Measurements from ENCODE around the gene ACKR3.

Gene ACKR3

DNA sequence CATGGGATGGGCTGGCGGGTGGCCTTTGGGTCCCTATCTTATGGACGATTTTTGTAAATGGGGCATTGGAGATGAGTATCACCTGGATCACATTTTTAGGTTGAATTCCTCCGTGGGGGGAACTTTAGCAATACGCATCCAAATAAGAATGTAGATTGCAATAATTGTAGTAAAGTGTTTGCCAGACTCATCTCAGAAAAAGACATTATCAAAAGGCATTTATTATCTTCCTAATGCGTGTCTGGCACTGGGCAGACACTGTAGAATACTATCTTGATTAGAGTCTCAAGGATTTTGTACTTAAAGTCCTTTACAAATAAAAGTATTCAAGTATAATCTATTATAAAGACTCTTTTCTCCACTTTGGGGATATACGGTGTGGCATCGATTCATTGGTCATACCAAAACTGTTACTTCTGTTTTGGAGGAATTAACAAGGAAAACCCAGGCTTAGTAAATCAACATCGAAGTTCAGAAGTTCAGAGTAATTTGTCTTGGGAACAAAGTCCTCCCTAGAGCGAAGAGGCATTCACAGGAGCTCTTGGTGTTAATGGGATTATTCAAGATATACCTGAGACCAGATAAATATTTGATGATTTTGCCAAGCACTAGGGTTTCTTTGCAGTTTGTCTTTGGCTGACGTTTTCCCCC lies 578 bp upstream of the ACKR3 start:
- DNase-seq (ENCODE audit: low read depth in 2 of 2), result no peak

DNA sequence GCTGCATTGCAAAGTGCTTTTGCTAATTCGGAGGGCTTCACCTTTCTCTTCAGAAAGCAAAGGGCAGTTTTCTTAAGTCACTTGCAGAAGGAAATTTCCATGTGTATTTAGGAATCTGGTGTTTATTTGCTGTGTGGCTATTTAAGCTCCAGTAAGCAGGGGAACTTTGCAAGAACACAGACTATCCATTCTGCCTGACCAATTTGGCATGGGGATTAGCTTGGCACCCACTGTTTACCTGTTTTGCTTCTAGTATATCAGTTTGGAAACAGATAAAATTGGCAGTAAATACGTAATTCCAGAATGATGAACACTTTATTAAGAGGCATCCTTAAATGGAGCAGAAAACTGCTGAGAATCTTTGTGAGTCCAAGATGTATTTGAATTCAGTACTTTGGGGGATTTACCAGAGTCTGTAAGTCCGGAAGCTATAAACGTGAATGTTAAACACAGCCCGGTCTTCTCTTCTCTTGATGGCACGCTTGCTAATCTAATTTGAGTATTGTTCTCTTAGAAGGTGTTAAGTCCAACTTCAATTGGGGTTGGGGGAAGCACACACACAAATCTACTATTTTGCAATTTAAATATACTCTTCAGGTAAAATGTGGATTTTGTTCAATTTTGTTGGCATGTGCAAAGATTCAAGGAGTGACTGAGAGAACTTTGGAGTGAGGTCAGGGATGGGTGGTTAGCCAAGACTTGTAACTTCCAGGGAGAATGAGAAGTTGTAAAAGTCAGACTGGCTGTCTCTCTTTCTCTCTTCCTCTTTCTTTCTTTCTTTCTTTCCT lies 650 bp downstream of the ACKR3 start:
- DNase-seq (ENCODE audit: low read depth in 2 of 2), result no peak

DNA sequence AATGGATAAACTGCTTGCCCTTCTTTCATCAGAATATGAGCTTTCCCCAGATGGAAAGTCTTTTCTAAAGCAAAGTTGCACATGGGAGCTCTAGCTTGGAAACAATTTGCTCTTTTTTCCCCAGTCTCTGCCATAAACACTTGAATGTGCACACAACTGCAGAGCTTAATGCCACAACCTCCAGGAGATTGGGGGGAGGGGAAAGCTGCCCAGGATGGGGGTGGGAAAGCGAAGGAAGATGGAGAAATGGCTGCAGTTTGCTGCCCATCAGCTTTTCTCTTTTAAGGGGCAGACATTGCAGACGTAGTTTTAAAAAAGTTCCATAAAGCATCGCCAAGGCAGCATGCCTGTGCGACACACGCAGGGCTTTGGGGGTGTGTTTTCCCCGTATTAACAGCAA lies 1.5 kb downstream of the ACKR3 start:
- no peak for DNase-seq (ENCODE audit: low read depth in 2 of 2)

DNA sequence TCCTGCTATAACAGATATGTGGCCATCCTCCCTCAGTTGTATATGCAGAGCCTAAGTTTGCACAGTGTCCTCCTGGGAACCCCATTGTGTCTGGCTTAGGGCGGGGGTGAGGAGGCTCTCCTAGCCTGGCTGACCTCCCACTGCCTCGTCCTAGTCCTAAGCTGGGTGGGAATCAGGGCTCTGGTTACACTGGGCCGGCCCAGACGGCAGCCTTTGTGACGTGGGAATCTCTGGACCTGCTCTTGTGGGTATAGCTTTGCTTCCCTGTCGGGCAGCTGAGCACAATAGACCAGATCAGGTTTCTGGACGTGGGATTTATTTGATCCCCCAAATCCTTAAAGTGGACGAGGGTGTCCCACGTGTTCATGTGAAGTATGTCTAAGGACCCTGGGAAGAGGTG lies 2.9 kb downstream of the ACKR3 start:
- no peak for DNase-seq (ENCODE audit: low read depth in 2 of 2)

DNA sequence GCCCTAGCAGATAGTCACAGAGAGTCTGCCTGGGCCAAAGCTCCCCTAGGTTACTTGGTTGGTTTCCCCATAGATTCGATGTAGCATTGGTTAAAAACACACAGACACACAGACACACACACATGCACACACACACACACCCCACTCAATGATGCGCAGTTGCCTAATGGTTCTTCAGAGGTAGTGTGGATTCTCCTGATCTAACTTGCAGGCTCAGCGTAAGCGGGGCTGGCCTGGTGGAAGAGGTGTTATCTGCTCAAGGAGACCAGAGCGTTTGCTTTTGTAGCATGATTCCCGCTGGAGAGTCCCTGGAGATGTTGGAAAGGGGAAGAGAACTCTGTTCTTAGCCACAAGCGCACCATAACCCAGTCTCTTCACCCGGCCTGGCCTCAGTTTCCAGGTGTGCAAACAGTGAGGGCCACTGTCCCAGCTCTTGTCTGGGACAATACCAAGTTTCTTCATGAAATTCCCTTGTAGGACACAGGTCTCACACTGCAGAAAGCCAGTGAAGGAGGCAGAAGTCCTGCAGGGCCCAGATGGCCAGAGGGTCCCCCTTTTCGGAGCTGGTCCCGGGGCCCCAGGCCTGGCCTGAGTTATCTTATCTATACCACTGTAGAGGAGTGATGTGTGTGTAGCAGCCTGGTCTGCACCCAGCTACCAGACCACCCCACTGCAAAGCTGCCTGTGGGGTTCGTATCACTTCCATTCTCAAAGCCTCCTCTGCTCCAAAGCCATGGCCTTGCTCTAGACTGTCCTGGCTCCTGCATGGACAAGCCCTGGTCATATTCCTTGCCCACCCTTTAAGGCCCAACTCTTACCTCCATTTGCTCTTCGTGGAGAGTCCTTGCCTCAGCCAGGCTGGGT lies 3.7 kb downstream of the ACKR3 start:
- DNase-seq (ENCODE audit: low read depth in 2 of 2), result no peak

DNA sequence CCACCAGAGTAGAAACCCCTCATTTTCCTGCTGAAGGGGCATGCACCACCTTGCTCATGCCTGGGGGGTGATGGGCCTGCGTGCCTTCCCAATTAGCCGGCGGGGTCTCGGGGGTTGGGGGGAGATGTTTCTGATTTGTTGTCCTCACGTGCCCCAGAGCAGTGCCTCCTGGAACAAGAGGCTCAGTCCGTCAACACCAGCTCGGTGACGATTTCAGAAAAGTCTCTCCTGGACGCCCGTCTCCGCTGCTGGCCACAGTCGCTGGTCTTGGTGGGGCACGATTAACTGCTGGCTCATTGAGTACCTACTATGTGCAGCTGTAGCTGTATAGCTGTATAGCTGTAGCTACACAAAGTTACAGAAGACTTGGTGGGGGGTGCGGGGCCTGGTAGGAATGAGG lies 4.4 kb downstream of the ACKR3 start:
- no peak for DNase-seq (ENCODE audit: low read depth in 2 of 2)

DNA sequence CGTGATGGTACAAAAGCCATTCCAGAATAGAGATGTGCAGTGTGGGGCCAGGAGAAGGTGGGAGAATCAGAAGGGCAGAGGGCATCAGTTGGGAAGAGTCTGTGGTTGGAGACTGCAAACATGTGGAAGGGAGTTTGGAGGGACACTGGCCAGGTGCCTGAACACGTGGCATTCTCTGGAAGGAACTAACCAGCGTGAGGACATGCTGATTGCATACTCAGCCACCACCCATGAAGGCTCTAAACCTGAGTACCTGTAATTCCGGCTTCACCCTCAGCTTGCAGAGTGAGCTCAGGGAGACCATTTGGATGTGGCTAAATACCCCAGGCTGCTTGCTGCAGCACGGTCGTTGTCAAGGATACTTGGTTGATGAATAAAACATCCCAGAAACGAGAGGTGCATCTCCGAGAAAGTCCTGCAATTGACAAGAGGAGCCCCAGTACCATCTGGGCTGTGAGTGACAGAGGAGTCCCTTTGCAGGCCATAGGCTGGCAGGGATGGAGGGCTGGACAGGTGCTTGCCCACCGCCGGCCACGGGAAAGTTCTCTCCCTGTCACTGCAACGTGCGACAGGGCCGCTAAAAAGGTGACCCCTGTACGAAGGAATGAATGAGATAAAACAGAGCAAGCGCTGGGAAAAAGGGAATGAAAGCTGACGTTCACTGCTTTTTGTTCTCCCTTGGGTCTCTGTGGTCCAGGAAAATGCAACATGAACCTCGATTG lies 5.0 kb downstream of the ACKR3 start:
- no peak for DNase-seq (ENCODE audit: low read depth in 2 of 2)

DNA sequence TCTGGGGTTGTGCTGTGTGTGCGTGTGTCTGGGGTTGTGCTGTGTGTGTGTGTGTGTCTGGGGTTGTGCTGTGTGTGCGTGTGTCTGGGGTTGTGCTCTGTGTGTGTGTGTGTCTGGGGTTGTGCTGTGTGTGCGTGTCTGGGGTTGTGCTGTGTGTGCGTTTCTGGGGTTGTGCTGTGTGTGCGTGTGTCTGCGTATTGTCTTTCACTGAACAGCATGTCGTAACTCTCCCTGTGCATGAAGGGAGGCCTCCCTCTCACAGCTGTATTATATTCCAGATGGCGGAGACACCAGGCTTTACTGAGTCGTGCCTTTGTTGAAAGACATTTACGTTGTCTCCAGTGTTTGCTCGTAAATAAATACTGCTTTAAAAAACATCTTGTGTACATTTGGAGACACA lies 5.9 kb downstream of the ACKR3 start:
- DNase-seq (ENCODE audit: low read depth in 2 of 2), result no peak

DNA sequence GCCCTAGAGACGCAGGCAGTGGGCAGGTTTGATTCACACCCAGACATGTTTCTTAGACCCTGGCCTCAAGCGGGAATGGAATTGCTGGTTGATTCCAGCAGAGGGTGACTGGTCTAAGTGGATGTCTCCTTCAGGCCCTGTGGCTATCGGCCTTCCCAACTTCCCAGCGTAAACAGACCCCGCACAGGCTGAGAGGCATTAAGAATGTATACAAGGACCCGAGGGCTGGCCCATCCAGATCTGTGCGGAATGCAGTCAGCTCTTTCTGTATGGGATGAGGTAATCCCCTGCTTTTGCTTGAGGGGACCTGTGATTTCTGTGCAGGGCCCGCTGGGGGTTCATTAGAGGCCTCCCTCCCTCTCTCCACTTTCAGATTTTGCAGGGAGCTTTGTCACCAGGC lies 6.5 kb downstream of the ACKR3 start:
- DNase-seq (ENCODE audit: low read depth in 2 of 2), result no peak

DNA sequence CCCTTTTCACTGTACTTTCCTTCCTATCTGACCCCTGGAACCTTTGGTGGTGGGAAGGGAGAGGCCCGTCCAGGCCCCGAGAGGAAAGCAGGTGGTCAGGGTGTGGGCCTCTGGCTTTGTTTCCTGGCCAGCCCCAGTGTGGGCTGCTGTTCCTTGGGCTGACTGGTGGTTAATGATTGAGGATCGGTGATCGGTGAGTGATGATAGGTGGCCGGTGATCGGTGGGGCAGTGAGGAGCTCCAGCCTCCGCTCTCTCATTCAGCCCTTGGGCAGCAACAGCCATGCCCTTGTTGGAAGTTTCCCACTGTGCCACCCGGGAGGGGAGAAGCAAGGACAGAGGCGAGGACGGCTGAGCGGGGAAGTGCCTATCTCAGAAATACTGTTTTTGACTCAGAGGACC lies 7.3 kb downstream of the ACKR3 start:
- DNase-seq (ENCODE audit: low read depth in 2 of 2), result no peak

DNA sequence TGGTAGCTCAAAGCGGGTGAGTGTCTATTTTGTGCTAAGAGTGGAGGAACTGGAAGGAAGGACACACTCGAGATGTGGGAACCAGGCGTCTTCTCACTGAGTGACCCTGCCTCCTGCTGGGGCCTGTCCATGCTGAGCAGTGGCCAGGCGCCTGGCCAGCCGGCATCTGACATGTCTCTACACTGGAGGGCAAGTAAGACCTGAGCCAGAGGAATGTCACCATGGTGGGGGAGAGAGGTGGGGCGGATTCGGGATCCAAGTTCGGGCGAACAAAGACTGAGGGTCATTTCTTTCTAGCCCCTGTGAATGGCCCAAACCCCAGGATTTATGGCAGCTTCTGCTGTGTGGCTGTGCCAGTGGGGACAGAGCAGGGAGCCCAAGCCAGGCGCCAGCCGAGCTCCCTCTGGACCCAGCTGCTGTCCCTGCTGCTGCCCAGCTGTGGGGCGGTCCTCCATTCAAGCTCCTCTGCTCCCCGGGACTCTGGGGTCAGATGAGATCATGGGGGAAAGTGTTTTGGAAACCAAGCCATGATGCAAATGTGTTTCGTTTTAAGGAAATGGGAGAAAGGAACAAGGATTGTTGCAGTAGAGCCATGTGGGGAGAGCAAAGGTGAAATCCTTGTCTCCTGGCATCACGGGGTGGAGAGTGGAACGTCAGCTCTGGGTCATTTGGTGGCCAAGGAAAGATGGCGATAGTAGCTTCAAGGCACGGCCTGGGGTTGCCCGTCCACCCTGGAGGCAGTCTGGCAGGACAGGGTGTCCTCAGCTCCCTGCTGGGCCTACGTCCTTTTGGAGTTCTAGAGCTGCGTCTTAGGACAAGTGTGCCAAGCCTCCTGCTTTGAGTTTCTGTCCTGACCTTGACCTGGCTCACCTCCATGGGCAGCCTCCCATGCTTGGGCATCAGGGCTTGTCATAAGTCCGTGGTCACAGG lies 8.1 kb downstream of the ACKR3 start:
- DNase-seq (ENCODE audit: low read depth in 2 of 2), result no peak

DNA sequence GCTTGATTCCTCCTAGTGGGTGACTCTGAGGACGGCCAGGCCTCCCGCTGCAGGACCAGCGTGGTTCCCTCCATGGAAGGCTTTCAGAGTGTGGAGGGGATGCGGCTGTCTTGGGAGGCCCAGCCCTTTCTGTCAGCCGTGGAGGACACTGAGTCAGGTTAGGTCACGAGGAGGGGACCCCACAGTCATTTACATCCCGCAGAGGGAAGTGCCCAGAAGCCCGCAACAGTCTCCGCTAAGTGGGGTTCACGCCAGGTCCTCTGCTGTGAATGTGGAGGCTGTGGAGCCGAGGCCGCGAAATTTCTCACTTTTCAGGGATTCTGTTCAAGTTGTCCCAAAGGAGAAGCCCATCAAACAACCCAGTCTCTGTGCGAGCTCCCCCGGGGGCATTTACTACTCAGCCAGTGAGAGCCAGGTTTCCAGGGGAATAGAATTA lies 8.8 kb downstream of the ACKR3 start:
- no peak for DNase-seq (ENCODE audit: low read depth in 2 of 2)

DNA sequence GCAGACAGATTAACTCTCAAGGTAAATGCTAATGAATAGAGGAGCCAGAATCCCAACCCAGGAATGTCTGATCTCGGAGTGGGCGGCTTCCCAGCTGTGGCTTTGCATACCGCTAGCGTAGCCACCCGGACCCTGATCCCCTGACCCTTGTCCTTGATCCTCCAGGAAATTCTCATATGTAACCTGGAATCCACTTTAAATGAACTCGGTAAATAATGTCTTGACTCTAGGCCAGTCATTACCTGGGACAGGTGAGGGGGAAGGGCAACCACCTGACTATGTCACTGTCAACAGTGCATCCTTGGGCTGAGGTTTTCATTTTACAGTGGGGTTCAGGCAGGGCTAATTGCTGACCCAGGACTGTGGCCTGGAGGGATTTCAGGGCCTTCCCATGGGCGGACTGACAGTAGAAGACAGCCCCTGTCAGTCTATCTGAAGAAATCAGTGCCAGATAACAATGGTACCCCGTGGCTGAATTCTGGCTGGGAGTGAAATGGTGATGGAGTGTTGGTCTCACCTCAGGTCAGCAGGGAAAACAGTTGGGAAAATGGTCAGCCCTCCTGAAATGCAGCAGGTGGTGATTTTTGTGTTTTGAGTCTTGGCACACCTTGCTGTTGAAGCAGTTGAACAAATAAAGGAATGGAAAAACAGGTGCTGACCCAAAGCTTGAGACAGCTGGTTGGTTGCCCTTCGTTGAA lies 9.6 kb downstream of the ACKR3 start:
- no peak for DNase-seq (ENCODE audit: low read depth in 2 of 2)

DNA sequence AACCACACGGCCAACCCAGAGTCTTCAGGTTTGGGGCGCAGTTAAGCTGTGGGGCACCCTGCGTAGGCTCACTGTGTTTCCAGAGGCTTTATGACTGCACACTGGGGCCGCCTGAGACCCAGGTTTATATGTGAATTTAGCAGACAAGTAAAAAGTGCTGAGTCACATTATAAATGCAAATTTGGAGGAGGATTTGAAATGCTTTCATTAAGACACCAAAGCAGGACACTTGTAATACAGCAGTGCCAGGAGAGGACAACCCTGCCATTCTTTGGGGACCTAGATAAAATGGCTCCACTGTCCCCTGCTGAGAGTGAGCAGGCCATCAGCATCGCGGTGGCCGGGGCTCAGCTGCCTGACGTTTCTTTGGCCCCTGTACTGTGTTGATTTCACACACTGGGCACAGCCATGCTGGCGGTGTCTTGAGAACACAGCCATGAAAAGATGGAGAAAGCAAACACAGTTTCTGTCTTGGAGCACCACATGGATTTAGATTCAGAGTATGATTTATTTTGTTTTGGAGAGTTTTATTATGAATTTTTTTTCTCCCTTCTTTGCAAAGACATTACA lies 10.2 kb downstream of the ACKR3 start:
- DNase-seq (ENCODE audit: low read depth in 2 of 2), result no peak

DNA sequence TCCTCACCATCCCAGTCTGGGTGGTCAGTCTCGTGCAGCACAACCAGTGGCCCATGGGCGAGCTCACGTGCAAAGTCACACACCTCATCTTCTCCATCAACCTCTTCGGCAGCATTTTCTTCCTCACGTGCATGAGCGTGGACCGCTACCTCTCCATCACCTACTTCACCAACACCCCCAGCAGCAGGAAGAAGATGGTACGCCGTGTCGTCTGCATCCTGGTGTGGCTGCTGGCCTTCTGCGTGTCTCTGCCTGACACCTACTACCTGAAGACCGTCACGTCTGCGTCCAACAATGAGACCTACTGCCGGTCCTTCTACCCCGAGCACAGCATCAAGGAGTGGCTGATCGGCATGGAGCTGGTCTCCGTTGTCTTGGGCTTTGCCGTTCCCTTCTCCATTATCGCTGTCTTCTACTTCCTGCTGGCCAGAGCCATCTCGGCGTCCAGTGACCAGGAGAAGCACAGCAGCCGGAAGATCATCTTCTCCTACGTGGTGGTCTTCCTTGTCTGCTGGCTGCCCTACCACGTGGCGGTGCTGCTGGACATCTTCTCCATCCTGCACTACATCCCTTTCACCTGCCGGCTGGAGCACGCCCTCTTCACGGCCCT lies 11.2 kb downstream of the ACKR3 start:
- DNase-seq (ENCODE audit: low read depth in 2 of 2), result no peak

DNA sequence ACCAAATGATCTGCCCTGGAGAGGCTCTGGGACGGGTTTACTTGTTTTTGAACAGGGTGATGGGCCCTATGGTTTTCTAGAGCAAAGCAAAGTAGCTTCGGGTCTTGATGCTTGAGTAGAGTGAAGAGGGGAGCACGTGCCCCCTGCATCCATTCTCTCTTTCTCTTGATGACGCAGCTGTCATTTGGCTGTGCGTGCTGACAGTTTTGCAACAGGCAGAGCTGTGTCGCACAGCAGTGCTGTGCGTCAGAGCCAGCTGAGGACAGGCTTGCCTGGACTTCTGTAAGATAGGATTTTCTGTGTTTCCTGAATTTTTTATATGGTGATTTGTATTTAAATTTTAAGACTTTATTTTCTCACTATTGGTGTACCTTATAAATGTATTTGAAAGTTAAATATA lies 11.9 kb downstream of the ACKR3 start:
- DNase-seq (ENCODE audit: low read depth in 2 of 2), result no peak

DNA sequence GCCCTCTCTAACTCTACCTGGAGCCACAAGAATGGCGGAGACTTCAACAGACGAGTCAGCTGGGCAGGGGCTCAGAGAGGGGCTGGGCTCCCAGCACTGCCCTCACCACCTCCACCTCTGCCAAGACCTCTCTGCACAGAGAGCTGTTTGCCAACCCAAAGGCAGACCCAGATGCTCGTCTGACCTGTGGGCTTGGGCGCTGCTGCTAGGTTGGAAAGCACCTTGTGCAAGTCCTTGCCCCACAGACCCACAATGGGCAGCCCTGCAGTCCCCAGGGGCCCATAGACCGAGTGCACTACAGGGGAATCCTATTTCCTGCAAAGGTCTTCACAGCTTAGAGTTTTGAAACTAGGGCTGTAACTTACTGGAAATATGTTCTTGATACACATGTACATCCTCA lies 13.3 kb downstream of the ACKR3 start:
- DNase-seq (ENCODE audit: low read depth in 2 of 2), result no peak

DNA sequence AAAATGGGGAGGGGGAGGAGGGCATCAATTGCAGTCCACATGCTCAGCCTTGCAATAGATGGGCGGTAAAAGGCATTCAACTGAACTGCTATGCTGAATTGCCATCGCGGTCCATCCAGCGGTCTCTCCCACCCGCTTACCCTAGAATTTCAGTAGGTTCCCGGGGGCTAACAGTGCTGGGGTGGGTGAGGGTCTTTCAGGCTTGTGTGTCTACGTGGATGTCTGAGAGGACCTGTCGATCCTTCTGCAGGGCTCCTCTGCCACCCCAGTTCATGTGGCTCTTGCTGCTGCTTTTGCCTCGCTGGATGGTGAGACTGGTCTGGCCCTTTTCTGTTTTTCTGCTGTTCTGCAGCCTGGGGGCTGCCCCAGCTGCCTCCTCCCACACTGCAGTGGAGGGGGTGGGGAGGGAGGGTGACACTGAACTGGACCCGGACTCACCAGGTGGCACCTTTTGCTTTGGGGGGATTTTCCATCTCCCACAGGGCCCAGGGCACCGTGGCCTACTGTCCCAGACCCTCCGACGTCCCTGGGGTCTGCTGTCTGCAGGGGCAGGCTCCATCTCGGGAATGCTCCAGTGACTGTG lies 14.1 kb downstream of the ACKR3 start:
- DNase-seq (ENCODE audit: low read depth in 2 of 2), result no peak

All from stimulated activated CD8-positive, alpha-beta memory T cell treated with anti-CD3 and anti-CD28 coated beads, Interleukin-7, amount 100 ng/mL, for 1 hour (primary cell).